ENCODE results near the gene CRADD. TPM values are rescaled to one million over a fixed set of nuclear protein-coding genes. Genes with fewer than 3 reads are reported as not detected.

CRADD gene
- total and polyA plus RNA-seq, 8 donors = 8.4 to 21.4 (median 10.3) TPM

DNA sequence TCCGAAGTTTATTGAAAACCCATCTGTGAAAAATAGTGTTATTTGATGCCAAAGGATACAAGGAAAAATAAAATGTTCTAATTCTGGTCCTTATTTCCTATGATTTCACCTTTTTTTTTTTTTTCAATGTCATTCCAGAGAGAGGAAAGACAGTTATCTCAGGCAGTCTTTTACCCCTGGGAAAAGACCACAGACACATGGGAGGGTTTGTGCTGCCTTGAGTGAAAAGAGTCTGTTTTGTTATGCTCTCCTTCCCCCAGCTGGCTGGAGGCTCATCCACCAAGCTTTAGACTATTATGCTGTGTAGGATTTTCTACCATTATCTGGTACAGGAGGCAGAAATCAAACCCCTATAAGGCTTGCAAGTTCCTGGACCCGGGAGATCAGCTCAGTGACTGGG, 151.8 kb downstream of the CRADD start:
- Histone ChIP-seq H3K9me3 (no peaks in the 10 kb centered on the region), H3K27ac (no peak overlapping the region), H3K4me3 (no peak overlapping the region), H3K4me1 (peaks cover 0 to 5% of the 10 kb centered on the region in 2 donors), H3K36me3 (no peaks in the 10 kb centered on the region), H3K27me3 (no peaks in the 10 kb centered on the region)
- intact Hi-C loops (cut with DNase I) = no loop called here
- no peak for ATAC-seq
- TF ChIP-seq, protein P1, sequence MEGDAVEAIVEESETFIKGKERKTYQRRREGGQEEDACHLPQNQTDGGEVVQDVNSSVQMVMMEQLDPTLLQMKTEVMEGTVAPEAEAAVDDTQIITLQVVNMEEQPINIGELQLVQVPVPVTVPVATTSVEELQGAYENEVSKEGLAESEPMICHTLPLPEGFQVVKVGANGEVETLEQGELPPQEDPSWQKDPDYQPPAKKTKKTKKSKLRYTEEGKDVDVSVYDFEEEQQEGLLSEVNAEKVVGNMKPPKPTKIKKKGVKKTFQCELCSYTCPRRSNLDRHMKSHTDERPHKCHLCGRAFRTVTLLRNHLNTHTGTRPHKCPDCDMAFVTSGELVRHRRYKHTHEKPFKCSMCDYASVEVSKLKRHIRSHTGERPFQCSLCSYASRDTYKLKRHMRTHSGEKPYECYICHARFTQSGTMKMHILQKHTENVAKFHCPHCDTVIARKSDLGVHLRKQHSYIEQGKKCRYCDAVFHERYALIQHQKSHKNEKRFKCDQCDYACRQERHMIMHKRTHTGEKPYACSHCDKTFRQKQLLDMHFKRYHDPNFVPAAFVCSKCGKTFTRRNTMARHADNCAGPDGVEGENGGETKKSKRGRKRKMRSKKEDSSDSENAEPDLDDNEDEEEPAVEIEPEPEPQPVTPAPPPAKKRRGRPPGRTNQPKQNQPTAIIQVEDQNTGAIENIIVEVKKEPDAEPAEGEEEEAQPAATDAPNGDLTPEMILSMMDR (IDR thresholded peaks at IDR 0.05) = no peak
- DNase-seq = no peak

DNA sequence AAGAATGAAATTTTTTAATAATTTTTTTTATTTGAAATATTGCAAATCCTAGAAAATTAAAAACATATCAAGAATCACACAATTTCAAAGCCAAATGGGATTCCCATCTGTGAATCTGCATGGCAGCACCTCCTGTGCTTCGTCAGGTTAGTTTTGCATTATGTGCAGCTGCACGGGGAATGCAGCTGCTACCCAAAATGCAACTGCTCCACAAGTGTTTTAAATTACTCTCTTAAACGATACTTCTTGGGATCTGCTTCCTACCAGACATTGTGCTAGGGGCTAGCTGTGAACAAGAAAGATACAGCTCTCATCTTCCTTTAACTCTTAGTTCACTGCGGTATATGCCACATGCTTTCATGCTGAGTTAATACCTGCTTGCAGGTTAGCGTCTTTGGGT, 154.2 kb downstream of the CRADD start:
- TF ChIP-seq, protein P1 (IDR thresholded peaks at IDR 0.05) = no peak
- ATAC-seq = no peak
- no peak for DNase-seq
- Histone ChIP-seq H3K9me3 (no peaks in the 10 kb centered on the region), H3K36me3 (no peaks in the 10 kb centered on the region), H3K4me1 (no peaks in the 10 kb centered on the region), H3K4me3 (no peak overlapping the region), H3K27me3 (no peaks in the 10 kb centered on the region), H3K27ac (no peak overlapping the region)
- intact Hi-C loops (cut with DNase I) = no loop called here

DNA sequence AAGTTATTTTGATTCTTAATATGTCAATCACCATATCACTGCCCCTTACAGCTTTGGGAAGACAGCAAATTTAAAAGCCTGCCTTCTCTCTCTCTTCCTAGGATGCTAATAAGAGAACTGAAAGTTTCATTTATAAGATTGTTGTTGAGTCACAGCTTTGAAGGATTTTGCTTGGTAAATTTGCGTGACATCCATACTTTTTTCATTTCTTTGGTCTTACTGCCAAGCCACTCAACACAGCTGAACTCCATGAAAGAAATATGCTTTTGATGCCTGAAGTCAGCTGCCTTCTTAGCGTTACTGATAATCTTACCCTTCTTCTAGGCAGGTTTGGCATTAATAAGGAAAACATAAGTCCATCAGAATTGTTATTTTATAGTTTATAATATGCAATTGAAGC, 155.0 kb downstream of the CRADD start:
- Histone ChIP-seq H3K4me1 (no peaks in the 10 kb centered on the region), H3K4me3 (no peak overlapping the region), H3K36me3 (no peaks in the 10 kb centered on the region), H3K9me3 (no peaks in the 10 kb centered on the region), H3K27ac (no peak overlapping the region), H3K27me3 (no peaks in the 10 kb centered on the region)
- DNase-seq (no peak), ATAC-seq (no peak)
- TF ChIP-seq, protein P1 (IDR thresholded peaks at IDR 0.05) = no peak
- intact Hi-C loops (cut with DNase I) = no loop called here

DNA sequence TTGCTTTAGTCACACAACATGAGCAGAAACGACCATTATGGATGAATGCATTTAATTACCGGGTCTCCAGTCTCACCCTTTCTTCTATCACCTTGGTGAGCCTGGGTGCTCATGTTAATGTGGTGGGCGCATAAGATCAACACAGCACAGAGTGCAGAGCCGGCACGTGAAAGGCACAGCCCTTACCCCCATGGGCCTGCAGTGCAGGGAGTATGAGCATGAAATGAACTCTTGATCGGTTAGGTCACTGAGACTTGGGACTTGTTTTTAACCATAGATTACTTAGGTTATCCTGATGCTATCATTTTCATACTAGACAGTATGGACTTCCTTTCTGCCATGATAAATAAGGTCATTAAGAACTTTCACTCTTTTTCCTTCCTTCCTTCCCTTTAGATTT, 156.8 kb downstream of the CRADD start:
- no peaks in the 10 kb centered on the region for H3K9me3 ChIP-seq
- no peak overlapping the region for H3K27ac ChIP-seq
- no peak overlapping the region for H3K4me3 ChIP-seq
- ATAC-seq (no peak), DNase-seq (no peak)
- no peaks in the 10 kb centered on the region for H3K27me3 ChIP-seq
- intact Hi-C loops (cut with DNase I) = no loop called here
- no peaks in the 10 kb centered on the region for H3K4me1 ChIP-seq
- TF ChIP-seq, protein P1 (IDR thresholded peaks at IDR 0.05) = no peak
- no peaks in the 10 kb centered on the region for H3K36me3 ChIP-seq

DNA sequence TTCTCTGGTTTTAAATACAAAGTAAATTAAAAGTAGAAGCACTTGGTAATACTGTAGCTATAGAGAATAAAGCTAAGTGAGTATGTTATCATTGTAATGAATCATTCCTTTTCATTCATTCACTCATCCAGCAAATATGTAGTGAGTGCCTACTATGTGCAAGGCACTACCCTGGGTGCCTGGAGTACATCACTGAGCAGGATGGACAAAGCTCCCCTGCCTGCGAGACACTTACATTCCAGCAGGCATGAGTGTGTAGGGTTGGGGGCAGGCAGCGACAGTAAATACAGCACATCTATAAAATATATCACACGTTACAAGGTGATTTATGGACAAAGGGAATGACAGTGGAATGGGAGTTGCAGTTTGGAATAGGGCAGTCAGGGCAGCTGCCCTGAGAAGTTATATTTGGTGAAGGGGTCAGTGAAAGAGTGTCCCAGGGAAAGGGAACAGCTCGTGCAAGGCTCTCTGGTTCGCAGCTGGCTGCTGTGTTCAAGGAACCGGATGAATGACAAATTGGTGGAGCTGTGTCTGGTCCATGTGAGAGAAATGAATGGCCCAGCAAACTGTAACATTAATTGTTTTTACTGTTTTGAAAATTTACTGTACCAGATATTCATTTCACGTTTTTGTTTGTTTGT, 159.6 kb downstream of the CRADD start:
- TF ChIP-seq, protein P1 (IDR thresholded peaks at IDR 0.05) = no peak
- Histone ChIP-seq H3K36me3 (no peaks in the 10 kb centered on the region), H3K4me3 (no peak overlapping the region), H3K27ac (no peak overlapping the region), H3K27me3 (no peaks in the 10 kb centered on the region), H3K9me3 (no peaks in the 10 kb centered on the region), H3K4me1 (no peaks in the 10 kb centered on the region)
- intact Hi-C loops (cut with DNase I) = no loop called here
- no peak for DNase-seq
- ATAC-seq = no peak

Measured in left lung (tissue), 10 donors.